Stomach smooth muscle (tissue), 2 donors: ENCODE data around the gene GLIPR2.

Experiments used
- H3K27ac ChIP-seq: one replicate; pipeline ENCODE4 v1.7.0; 2013; ENCODE audit warnings: mild to moderate bottlenecking, low read length, inconsistent platforms
- H3K27me3 ChIP-seq, 2 donors: one replicate each; pipeline ENCODE4 v1.7.0; 2013; ENCODE audit warnings: low read length in 2 of 2; ENCODE audit not compliant: insufficient read depth in 2 of 2, control insufficient read depth in 1 of 2
- H3K36me3 ChIP-seq, 2 donors: one replicate each; pipeline ENCODE4 v1.7.0; 2013; ENCODE audit warnings: low read length in 2 of 2; ENCODE audit not compliant: control insufficient read depth in 2 of 2, insufficient read depth in 2 of 2
- H3K4me1 ChIP-seq: one replicate; pipeline ENCODE4 v1.7.0; 2013; ENCODE audit warnings: low read length; ENCODE audit not compliant: control insufficient read depth, insufficient read depth
- H3K4me3 ChIP-seq, 2 donors: one replicate each; pipeline ENCODE4 v1.7.0; 2013; ENCODE audit warnings: low read length in 2 of 2
- H3K9ac ChIP-seq, 2 donors: one replicate each; pipeline ENCODE4 v1.7.0; 2013; ENCODE audit warnings: low read length in 2 of 2, mild to moderate bottlenecking in 1 of 2
- H3K9me3 ChIP-seq, 2 donors: one replicate each; pipeline ENCODE4 v1.7.0; 2013; ENCODE audit warnings: low read length in 2 of 2; ENCODE audit not compliant: control insufficient read depth in 2 of 2
- donor health status: healthy.
- donor health status: Pancreatic carcinoma.

GLIPR2 gene

DNA sequence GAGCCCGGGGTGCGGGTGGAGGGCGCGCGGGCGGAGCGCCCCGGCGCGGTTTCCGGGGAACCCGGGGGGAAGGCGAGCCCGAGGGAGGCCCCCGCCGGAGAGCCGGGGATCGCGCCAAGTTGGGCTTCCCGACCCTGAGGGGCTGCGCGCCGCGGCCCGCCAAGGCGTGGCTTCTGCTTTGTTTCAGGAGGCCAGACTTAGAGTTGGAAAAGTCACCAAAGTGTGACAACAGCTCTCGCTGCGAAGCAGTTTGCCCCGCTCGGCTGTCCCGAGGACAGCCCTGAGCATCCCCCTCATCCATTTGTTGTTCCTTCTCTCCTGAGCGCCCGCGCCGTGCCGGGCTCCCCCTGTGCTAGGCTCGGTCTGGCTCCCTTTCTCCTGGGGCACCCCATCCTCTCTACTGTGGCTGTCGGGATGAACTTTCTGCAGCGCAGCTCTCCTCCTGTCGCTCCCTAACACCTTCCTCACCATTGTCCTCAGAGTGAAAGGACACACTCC is 410 bp downstream of the GLIPR2 start:
- Histone ChIP-seq H3K9ac (peak overlapping the region; percentile 84 to 86), H3K36me3 (no peaks in the 10 kb centered on the region), H3K9me3 (no peaks in the 10 kb centered on the region), H3K27ac (peak overlapping the region; percentile 62), H3K27me3 (no peaks in the 10 kb centered on the region), H3K4me3 (peak overlapping the region; percentile 83 to 95), H3K4me1 (peaks cover 52% of the 10 kb centered on the region)

DNA sequence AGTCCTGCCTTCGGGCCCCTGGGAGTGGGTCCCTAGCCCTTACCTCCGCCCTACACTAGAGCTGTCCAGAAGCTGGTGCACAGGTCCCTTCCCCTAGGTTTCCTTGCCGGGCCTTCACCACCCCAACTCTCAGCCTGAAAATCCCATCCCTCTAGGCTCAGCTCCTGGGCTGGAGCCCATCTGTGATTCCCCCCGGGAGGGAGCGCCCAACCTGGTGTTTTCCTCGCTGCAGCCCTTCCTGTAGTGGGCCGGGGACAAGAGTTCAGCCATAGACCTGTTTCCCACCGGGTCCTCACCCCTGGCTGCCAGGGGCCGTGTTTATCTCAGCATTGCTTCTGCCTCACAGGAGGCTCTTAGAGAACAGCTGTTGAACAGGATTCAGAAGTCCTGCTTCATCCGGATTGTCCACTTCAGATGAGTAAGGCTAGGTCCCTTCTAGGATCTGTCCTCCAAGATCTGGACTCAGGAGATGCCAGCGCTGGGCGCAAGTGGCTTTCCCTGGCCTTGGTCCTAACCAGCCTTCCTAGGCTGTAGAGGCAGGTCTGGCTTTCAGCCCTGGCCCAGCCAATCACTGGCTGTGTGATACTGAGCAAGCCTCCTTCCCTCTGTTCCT is 965 bp downstream of the GLIPR2 start:
- Histone ChIP-seq H3K36me3 (no peaks in the 10 kb centered on the region), H3K4me1 (peaks cover 58% of the 10 kb centered on the region), H3K4me3 (peak overlapping the region; percentile 83 to 95), H3K27me3 (no peaks in the 10 kb centered on the region), H3K27ac (peak overlapping the region; percentile 62), H3K9ac (peak overlapping the region; percentile 84 to 86), H3K9me3 (no peaks in the 10 kb centered on the region)

DNA sequence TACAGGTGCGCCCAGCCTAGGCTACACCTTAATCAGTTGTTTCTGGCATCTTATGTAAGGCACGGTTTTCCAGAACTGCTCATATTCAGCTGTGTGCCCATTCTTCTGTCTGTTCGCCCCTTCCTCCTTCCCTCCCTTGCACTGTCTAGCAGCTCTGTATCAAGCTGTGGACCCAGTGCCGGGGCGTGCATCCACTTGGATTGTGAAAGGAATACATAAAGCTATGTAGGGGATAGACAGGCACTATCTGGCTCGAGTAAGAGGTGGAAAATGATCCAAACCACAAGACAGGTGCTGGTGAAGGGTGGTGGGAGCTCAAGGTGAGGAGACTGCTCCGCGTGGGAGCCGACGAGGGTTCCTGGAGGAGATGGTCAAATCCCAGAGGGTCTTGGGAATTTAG is 2.0 kb downstream of the GLIPR2 start:
- H3K27me3 ChIP-seq: no peaks in the 10 kb centered on the region
- H3K9me3 ChIP-seq: no peaks in the 10 kb centered on the region
- H3K36me3 ChIP-seq: no peaks in the 10 kb centered on the region
- peaks cover 68% of the 10 kb centered on the region for H3K4me1 ChIP-seq
- H3K27ac ChIP-seq: no peak overlapping the region
- H3K9ac ChIP-seq: peak overlapping the region in 1 of 2 donors; percentile 29
- H3K4me3 ChIP-seq: peak overlapping the region; percentile 32 to 35

DNA sequence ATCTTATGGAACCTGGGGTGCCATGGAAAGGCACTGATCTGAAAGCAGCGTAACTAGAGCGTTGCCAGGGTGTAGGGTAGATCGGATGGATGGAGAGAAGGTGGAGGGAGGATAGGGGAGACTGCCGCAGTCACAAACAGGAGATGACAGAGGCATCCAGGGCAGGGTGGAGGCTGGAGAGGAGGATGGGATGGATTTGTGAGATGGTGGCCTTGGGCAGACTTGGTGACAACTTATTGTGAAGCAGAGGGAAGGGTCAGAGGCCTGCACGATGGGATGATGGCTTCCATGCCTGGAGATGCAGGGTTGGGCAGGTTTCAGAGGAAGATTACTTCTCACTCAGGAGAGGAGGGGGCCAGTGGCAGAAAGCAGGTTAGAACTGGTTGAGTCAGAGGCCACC is 2.4 kb downstream of the GLIPR2 start:
- peak overlapping the region in 1 of 2 donors; percentile 29 for H3K9ac ChIP-seq
- no peak overlapping the region for H3K27ac ChIP-seq
- H3K27me3 ChIP-seq: no peaks in the 10 kb centered on the region
- H3K9me3 ChIP-seq: no peaks in the 10 kb centered on the region
- H3K4me3 ChIP-seq: peak overlapping the region in 1 of 2 donors; percentile 32
- peaks cover 72% of the 10 kb centered on the region for H3K4me1 ChIP-seq
- no peaks in the 10 kb centered on the region for H3K36me3 ChIP-seq

DNA sequence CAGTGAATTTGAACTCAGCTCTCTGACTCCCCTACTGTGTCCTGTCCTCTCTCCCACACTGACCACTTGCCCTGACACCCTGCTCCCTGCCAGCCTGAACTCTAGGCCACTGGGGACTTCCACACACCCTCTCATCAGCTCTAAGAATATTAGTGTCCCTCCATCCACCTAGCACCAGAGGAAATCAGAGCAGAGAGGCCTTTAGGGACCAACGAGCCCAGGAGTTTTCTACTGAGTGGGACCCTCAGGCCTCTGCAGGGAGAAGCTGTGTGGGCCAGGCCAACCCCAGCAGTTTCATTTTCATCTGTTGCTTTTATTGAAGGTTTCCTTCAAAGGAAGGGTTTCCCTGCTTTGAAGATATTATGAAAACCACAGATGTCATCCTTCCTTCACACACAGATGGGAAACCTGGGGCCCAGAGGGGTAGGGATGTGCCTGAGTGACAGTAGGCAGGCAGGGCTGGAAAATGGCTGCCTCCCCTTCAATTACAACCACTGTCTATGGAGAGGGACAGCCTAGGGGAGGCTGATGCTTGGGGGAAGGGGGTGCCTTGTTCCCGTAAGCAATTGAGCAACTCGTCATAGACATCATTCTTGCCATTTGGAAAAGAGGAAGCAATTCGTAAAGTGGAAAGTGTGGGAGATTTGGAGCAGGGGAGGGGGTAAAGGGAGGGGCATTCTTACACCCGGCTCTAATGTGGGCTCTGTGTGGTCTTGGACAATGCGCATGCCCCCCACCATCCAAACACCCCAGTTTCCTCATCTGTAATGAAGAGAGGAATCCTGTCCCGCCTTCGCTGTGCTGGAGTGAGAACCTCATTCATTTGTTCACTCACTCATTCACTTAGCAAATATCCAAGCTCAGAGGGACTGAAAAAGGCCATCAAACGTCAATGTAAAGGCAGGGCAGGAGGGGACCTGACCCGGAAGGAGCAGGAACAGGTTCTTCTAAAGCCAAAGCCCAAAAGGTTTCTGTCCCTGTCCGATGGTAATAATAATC is 3.9 kb downstream of the GLIPR2 start:
- Histone ChIP-seq H3K4me1 (peaks cover 80% of the 10 kb centered on the region), H3K4me3 (peak overlapping the region in 1 of 2 donors; percentile 47), H3K9me3 (no peaks in the 10 kb centered on the region), H3K36me3 (peaks cover 5 to 6% of the 10 kb centered on the region in 2 donors), H3K9ac (peak overlapping the region; percentile 29 to 61), H3K27ac (peak overlapping the region; percentile 96), H3K27me3 (no peaks in the 10 kb centered on the region)

DNA sequence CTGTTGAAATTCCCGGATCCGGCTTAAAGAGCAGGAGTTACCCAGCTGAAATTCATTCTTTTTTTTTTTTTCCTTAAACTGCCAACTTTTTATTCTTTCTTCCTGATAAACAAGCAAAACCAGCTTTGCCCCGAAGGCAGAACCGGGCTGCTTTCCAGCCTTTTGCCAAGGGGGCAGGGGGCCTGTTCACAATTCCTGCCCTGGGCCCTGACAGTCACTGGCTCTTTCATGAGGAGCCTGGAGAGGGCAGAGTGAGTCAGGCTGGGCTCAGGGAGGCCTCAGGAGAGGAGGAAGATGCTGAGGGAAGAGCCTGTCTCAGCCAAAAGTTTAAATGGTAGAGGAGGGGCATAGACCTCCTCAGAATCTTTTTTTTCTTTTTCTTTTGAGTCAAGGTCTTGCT is 4.8 kb downstream of the GLIPR2 start:
- Histone ChIP-seq H3K36me3 (peaks cover 6 to 10% of the 10 kb centered on the region in 2 donors), H3K4me3 (no peak overlapping the region), H3K9me3 (no peaks in the 10 kb centered on the region), H3K27me3 (no peaks in the 10 kb centered on the region), H3K9ac (peak overlapping the region in 1 of 2 donors; percentile 61), H3K4me1 (peaks cover 74% of the 10 kb centered on the region), H3K27ac (peak overlapping the region; percentile 96)

DNA sequence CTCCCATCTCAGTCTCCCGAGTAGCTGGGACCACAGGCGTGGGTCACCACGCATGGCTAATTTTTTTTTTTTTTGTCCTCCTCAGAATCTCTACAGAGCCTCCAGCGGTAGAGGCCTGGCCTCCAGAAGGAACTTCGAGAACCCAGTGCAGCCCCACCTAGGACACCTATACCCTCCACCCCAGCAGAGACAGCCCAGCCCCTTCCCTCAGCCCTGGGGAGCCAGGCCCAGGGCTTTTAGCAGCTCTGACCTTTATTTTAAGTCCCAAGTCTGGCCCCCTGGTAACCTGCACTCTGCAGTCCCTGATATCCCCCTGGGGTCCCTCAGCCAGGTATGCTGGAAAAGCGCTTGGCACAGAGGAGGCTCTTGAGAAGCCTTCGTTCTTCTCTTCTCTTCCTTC is 5.2 kb downstream of the GLIPR2 start:
- H3K9me3 ChIP-seq: no peaks in the 10 kb centered on the region
- peak overlapping the region; percentile 96 for H3K27ac ChIP-seq
- H3K4me1 ChIP-seq: peaks cover 77% of the 10 kb centered on the region
- peak overlapping the region in 1 of 2 donors; percentile 61 for H3K9ac ChIP-seq
- peaks cover 6 to 10% of the 10 kb centered on the region in 2 donors for H3K36me3 ChIP-seq
- H3K27me3 ChIP-seq: no peaks in the 10 kb centered on the region
- H3K4me3 ChIP-seq: peak overlapping the region in 1 of 2 donors; percentile 69

DNA sequence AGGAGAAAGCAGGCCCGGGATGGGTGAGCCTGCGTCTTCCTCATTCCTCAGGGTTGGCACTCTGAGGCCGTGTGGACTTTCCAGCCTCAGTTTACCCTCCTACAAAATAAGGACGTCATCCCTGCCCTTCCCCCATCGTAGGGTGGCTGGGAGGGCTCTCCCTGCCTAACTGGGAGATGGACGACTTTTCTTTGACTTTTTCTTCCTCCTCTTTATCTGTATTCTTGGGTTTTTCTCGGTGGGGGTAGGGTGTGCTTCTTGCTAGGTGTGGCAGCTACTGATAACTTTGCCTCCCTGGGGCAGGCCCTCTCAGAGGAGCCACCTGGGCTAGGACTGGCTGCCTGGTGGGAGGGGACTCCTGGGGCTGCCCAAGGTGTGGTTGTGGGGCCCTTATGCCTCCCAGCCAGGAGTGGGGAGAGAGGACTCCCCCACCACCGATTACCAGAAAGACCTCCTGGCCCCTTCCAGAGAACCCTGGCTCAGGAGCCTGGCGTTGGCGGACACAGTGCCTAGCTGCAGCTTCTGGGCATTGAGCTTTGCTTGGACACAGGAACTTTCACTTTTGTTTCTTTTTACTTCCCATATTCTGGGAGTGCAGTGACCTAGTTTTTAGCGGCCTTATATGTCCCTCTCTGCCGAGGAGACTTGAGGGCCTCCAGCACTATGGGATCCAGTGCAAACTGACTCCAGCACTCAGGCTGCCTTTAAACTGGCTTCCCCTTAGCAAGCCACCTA is 6.1 kb downstream of the GLIPR2 start:
- H3K9me3 ChIP-seq: no peaks in the 10 kb centered on the region
- H3K9ac ChIP-seq: peak overlapping the region; percentile 61 to 84
- peaks cover 6 to 10% of the 10 kb centered on the region in 2 donors for H3K36me3 ChIP-seq
- H3K27me3 ChIP-seq: no peaks in the 10 kb centered on the region
- H3K4me3 ChIP-seq: peak overlapping the region; percentile 53 to 69
- H3K27ac ChIP-seq: peak overlapping the region; percentile 96
- peaks cover 78% of the 10 kb centered on the region for H3K4me1 ChIP-seq

DNA sequence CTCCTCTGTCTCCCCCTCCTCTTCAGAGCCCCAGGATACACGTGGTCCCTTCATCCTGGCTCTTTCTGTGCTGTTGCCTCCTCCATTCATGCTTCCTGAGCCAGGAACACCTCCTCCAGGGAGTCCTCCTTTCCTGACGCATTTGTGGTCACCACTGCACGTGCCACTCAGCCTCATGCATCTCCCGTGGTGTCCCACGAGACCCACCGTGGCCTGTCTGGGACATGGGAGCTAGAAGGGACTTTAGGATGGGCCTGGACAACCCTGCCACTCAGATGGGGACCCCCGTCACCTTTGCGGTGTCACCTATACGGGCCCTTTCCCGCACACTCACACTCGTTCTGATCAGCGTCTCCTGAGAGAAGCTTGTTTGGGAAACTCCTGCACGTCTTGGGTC is 6.7 kb downstream of the GLIPR2 start:
- peaks cover 6 to 10% of the 10 kb centered on the region in 2 donors for H3K36me3 ChIP-seq
- peak overlapping the region; percentile 96 for H3K27ac ChIP-seq
- peaks cover 78% of the 10 kb centered on the region for H3K4me1 ChIP-seq
- no peaks in the 10 kb centered on the region for H3K9me3 ChIP-seq
- peak overlapping the region; percentile 53 to 69 for H3K4me3 ChIP-seq
- peak overlapping the region; percentile 61 to 84 for H3K9ac ChIP-seq
- H3K27me3 ChIP-seq: no peaks in the 10 kb centered on the region
